HCT116 (cell line): ENCODE measurements around the gene VPS9D1.

ENCODE experiments used
- CEBPB ChIP-seq: IDR thresholded peaks from 2 replicates; pipeline ENCODE4 v1.6.1; 2012; ENCODE audit warnings: low read depth
- EGR1 ChIP-seq: IDR thresholded peaks from 2 replicates; pipeline ENCODE4 v1.6.1; 2012; ENCODE audit warnings: low read depth
- POLR2A ChIP-seq: IDR thresholded peaks from 2 replicates; pipeline ENCODE4 v1.7.0; 2011; ENCODE audit warnings: borderline replicate concordance; ENCODE audit not compliant: insufficient read depth, insufficient read length; ENCODE audit errors: extremely low read depth
- TF ChIP-seq, protein P1 (sequence below): IDR thresholded peaks from 2 replicates; pipeline ENCODE4 v1.6.1; 2012
- TF ChIP-seq, protein P2 (sequence below): IDR thresholded peaks from 2 replicates; pipeline ENCODE4 v1.6.1; 2012; ENCODE audit warnings: low read depth
- TF ChIP-seq, protein P3 (sequence below), 3 experiments: fragments of 200-600 bp in 1 of 3; sonication (generic) in 1 of 3; IDR thresholded peaks in 2 of 3; conservative IDR thresholded peaks in 1 of 3; 2 replicates each; pipeline ENCODE4 v1.5.1; 2012 to 2017; ENCODE audit warnings: low read depth in 2 of 3, low read length in 2 of 3, antibody characterized with exemption in 1 of 3, borderline replicate concordance in 1 of 3, control low read depth in 1 of 3, mild to moderate bottlenecking in 1 of 3, mixed read lengths in 1 of 3, mixed run types in 1 of 3, moderate library complexity in 1 of 3; ENCODE audit not compliant: insufficient read depth in 1 of 3
- TF ChIP-seq, protein P4 (sequence below): IDR thresholded peaks from 2 replicates; pipeline ENCODE4 v1.6.1; 2012

DNA sequence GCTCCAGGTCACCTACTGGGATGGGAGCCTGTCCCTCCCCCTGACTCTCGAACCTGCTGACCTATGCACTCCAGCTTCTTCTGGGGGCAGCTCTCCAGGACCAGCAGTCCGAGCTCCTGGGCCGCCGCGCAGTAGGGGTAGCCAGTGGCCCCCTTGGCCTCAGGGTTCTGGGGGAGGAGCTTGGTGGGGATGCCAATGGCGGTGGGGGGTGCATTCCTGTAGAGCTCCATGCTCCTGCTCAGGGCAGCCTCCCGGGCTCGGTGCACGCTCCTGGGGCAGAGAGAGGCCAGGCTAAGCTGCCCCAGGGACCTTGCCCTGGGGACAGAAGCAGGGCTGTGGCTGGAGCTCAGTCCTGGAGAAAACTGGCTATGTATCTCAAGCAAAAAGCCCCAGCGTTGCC is 11.5 kb downstream of the VPS9D1 start:
- TF ChIP-seq, protein P1, sequence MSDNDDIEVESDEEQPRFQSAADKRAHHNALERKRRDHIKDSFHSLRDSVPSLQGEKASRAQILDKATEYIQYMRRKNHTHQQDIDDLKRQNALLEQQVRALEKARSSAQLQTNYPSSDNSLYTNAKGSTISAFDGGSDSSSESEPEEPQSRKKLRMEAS = no peak
- TF ChIP-seq POLR2A = no peak
- TF ChIP-seq, protein P2, sequence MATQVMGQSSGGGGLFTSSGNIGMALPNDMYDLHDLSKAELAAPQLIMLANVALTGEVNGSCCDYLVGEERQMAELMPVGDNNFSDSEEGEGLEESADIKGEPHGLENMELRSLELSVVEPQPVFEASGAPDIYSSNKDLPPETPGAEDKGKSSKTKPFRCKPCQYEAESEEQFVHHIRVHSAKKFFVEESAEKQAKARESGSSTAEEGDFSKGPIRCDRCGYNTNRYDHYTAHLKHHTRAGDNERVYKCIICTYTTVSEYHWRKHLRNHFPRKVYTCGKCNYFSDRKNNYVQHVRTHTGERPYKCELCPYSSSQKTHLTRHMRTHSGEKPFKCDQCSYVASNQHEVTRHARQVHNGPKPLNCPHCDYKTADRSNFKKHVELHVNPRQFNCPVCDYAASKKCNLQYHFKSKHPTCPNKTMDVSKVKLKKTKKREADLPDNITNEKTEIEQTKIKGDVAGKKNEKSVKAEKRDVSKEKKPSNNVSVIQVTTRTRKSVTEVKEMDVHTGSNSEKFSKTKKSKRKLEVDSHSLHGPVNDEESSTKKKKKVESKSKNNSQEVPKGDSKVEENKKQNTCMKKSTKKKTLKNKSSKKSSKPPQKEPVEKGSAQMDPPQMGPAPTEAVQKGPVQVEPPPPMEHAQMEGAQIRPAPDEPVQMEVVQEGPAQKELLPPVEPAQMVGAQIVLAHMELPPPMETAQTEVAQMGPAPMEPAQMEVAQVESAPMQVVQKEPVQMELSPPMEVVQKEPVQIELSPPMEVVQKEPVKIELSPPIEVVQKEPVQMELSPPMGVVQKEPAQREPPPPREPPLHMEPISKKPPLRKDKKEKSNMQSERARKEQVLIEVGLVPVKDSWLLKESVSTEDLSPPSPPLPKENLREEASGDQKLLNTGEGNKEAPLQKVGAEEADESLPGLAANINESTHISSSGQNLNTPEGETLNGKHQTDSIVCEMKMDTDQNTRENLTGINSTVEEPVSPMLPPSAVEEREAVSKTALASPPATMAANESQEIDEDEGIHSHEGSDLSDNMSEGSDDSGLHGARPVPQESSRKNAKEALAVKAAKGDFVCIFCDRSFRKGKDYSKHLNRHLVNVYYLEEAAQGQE = no peak
- TF ChIP-seq, protein P3, sequence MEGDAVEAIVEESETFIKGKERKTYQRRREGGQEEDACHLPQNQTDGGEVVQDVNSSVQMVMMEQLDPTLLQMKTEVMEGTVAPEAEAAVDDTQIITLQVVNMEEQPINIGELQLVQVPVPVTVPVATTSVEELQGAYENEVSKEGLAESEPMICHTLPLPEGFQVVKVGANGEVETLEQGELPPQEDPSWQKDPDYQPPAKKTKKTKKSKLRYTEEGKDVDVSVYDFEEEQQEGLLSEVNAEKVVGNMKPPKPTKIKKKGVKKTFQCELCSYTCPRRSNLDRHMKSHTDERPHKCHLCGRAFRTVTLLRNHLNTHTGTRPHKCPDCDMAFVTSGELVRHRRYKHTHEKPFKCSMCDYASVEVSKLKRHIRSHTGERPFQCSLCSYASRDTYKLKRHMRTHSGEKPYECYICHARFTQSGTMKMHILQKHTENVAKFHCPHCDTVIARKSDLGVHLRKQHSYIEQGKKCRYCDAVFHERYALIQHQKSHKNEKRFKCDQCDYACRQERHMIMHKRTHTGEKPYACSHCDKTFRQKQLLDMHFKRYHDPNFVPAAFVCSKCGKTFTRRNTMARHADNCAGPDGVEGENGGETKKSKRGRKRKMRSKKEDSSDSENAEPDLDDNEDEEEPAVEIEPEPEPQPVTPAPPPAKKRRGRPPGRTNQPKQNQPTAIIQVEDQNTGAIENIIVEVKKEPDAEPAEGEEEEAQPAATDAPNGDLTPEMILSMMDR (IDR thresholded peaks at IDR 0.05 in 2 of 3, conservative IDR thresholded peaks at IDR 0.05 in 1 of 3; ENCODE audit: borderline replicate concordance in 1 of 3, insufficient read depth in 1 of 3, low read depth in 2 of 3, low read length in 2 of 3) = no peak
- no peak for TF ChIP-seq EGR1
- TF ChIP-seq, protein P4, sequence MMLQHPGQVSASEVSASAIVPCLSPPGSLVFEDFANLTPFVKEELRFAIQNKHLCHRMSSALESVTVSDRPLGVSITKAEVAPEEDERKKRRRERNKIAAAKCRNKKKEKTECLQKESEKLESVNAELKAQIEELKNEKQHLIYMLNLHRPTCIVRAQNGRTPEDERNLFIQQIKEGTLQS = no peak
- TF ChIP-seq CEBPB = no peak
